ENCODE results near the gene SAFB2. TPM values are rescaled to one million over a fixed set of nuclear protein-coding genes. Genes with fewer than 3 reads are reported as not detected.

SAFB2 gene
- total RNA-seq, 1 experiment from 2014 or later, result 86.9 TPM

DNA sequence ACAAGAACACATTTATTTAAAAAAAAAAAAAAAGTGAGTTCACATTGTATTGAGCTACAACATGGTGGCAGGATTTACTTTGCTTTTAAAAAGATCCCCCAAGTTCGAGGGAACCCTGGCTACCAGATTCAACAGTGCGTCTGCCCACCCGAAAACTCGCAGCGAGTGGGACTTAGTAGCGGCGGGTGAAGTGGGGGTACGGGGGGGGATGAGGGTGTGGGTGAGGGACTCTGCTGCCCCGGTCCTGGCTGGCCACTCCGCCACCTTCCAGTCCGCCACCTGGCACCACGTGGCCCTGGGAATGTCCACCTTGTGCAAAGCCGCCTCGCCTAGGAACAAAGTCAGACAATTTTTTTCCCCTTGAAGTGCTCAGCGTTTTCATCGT is 35.5 kb downstream of the SAFB2 start:
- Histone ChIP-seq H3K27ac (ENCODE audit: low read depth, low read length) (no peak overlapping the region), H3K27me3 (ENCODE audit: insufficient read depth, low read length) (no peaks in the 10 kb centered on the region), H3K9me3 (ENCODE audit: control insufficient read depth in 1 of 2, insufficient read depth in 1 of 2, low read depth in 1 of 2, low read length in 2 of 2) (no peaks in the 10 kb centered on the region), H3K4me2 (ENCODE audit: low read length) (no peak overlapping the region), H3K9ac (ENCODE audit: low read length) (no peak overlapping the region), H3K36me3 (ENCODE audit: control insufficient read depth in 1 of 2, insufficient read depth in 2 of 2, low read length in 2 of 2) (peaks cover 25 to 35% of the 10 kb centered on the region in 2 experiments; a peak in 3 of 4 replicates), H3K79me2 (ENCODE audit: insufficient read depth, low read length) (0 out of 2 replicates have a peak, but pooled peaks cover 3% of the 10 kb centered on the region), H2AFZ (ENCODE audit: low read depth, low read length, poor library complexity, severe bottlenecking) (no peak overlapping the region), H3K9me2 (ENCODE audit: insufficient read depth) (no peaks in the 10 kb centered on the region), H4K20me1 (ENCODE audit: insufficient read depth) (no peaks in the 10 kb centered on the region), H3K4me3 (replicated peaks in 1 of 2; ENCODE audit: low read depth in 1 of 2, low read length in 2 of 2) (no peak overlapping the region), H3K4me1 (ENCODE audit: control insufficient read depth in 1 of 2, insufficient read depth in 2 of 2, low read length in 2 of 2) (no peaks in the 10 kb centered on the region)
- no peak for DNase-seq (ENCODE audit: low read depth, low spot score)
- CTCF ChIA-PET, result no interaction called here
- TSS peak; percentile 25 for BruUV-seq (replicated peaks)
- TF ChIP-seq EZH2phosphoT487 (IDR thresholded peaks at IDR 0.05; ENCODE audit: borderline replicate concordance) (no peak), EZH2 (IDR thresholded peaks at IDR 0.05) (no peak), SIN3A (IDR thresholded peaks at IDR 0.05; ENCODE audit: low read depth) (no peak), RAD21 (IDR thresholded peaks at IDR 0.05; ENCODE audit: low read depth) (no peak), YY1 (IDR thresholded peaks at IDR 0.05; ENCODE audit: extremely low read depth, insufficient replicate concordance, low read depth, low read length) (no peak), CBX3 (IDR thresholded peaks at IDR 0.05; ENCODE audit: low read depth) (no peak), ZNF274 (IDR thresholded peaks at IDR 0.05; ENCODE audit: low read depth, low read length) (no peak), ELF1 (IDR thresholded peaks at IDR 0.05; ENCODE audit: borderline replicate concordance, low read depth) (no peak), JUND (IDR thresholded peaks at IDR 0.05) (no peak), EGR1 (IDR thresholded peaks at IDR 0.05; ENCODE audit: low read depth) (no peak), ZFX (IDR thresholded peaks at IDR 0.05) (no peak), POLR2AphosphoS5 (IDR thresholded peaks at IDR 0.05; ENCODE audit: low read depth, low read length) (no peak)
- TF ChIP-seq, protein P1, sequence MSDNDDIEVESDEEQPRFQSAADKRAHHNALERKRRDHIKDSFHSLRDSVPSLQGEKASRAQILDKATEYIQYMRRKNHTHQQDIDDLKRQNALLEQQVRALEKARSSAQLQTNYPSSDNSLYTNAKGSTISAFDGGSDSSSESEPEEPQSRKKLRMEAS (IDR thresholded peaks at IDR 0.05), result no peak
- TF ChIP-seq, protein P2, sequence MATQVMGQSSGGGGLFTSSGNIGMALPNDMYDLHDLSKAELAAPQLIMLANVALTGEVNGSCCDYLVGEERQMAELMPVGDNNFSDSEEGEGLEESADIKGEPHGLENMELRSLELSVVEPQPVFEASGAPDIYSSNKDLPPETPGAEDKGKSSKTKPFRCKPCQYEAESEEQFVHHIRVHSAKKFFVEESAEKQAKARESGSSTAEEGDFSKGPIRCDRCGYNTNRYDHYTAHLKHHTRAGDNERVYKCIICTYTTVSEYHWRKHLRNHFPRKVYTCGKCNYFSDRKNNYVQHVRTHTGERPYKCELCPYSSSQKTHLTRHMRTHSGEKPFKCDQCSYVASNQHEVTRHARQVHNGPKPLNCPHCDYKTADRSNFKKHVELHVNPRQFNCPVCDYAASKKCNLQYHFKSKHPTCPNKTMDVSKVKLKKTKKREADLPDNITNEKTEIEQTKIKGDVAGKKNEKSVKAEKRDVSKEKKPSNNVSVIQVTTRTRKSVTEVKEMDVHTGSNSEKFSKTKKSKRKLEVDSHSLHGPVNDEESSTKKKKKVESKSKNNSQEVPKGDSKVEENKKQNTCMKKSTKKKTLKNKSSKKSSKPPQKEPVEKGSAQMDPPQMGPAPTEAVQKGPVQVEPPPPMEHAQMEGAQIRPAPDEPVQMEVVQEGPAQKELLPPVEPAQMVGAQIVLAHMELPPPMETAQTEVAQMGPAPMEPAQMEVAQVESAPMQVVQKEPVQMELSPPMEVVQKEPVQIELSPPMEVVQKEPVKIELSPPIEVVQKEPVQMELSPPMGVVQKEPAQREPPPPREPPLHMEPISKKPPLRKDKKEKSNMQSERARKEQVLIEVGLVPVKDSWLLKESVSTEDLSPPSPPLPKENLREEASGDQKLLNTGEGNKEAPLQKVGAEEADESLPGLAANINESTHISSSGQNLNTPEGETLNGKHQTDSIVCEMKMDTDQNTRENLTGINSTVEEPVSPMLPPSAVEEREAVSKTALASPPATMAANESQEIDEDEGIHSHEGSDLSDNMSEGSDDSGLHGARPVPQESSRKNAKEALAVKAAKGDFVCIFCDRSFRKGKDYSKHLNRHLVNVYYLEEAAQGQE (IDR thresholded peaks at IDR 0.05; ENCODE audit: low read depth), result no peak
- TF ChIP-seq, protein P3, sequence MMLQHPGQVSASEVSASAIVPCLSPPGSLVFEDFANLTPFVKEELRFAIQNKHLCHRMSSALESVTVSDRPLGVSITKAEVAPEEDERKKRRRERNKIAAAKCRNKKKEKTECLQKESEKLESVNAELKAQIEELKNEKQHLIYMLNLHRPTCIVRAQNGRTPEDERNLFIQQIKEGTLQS (IDR thresholded peaks at IDR 0.05), result no peak
- TF ChIP-seq, protein P4, sequence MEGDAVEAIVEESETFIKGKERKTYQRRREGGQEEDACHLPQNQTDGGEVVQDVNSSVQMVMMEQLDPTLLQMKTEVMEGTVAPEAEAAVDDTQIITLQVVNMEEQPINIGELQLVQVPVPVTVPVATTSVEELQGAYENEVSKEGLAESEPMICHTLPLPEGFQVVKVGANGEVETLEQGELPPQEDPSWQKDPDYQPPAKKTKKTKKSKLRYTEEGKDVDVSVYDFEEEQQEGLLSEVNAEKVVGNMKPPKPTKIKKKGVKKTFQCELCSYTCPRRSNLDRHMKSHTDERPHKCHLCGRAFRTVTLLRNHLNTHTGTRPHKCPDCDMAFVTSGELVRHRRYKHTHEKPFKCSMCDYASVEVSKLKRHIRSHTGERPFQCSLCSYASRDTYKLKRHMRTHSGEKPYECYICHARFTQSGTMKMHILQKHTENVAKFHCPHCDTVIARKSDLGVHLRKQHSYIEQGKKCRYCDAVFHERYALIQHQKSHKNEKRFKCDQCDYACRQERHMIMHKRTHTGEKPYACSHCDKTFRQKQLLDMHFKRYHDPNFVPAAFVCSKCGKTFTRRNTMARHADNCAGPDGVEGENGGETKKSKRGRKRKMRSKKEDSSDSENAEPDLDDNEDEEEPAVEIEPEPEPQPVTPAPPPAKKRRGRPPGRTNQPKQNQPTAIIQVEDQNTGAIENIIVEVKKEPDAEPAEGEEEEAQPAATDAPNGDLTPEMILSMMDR (IDR thresholded peaks at IDR 0.05 in 2 of 3, conservative IDR thresholded peaks at IDR 0.05 in 1 of 3; ENCODE audit: borderline replicate concordance in 1 of 3, insufficient read depth in 1 of 3, low read depth in 2 of 3, low read length in 2 of 3), result no peak
- TF ChIP-seq, protein P5, sequence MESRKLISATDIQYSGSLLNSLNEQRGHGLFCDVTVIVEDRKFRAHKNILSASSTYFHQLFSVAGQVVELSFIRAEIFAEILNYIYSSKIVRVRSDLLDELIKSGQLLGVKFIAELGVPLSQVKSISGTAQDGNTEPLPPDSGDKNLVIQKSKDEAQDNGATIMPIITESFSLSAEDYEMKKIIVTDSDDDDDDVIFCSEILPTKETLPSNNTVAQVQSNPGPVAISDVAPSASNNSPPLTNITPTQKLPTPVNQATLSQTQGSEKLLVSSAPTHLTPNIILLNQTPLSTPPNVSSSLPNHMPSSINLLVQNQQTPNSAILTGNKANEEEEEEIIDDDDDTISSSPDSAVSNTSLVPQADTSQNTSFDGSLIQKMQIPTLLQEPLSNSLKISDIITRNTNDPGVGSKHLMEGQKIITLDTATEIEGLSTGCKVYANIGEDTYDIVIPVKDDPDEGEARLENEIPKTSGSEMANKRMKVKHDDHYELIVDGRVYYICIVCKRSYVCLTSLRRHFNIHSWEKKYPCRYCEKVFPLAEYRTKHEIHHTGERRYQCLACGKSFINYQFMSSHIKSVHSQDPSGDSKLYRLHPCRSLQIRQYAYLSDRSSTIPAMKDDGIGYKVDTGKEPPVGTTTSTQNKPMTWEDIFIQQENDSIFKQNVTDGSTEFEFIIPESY (IDR thresholded peaks at IDR 0.05; ENCODE audit: extremely low read depth, insufficient replicate concordance, low read length), result no peak
- POLR2A ChIA-PET, result no interaction called here
- RAD21 ChIA-PET (ENCODE audit: low non-redundant PET in 1 of 2, low total read pairs in 2 of 2, uncharacterized antibody in 2 of 2, unreplicated experiment in 2 of 2), result no interaction called here
- ATAC-seq, result no peak
- intact Hi-C loops (cut with micrococcal nuclease), result no loop called here
